Measurements from ENCODE around the gene MEGF8.

Gene MEGF8

GRCh38 chr19:42397263-42398166 is 72.1 kb downstream of the MEGF8 start:
- no peak overlapping the region for H3K4me3 ChIP-seq (ENCODE audit: low read length)
- no peak for DNase-seq (ENCODE audit: low read depth, low spot score)

GRCh38 chr19:42400404-42400803 is 75.0 kb downstream of the MEGF8 start:
- no peak overlapping the region for H3K4me3 ChIP-seq (ENCODE audit: low read length)
- DNase-seq (ENCODE audit: low read depth, low spot score) = no peak

DNA sequence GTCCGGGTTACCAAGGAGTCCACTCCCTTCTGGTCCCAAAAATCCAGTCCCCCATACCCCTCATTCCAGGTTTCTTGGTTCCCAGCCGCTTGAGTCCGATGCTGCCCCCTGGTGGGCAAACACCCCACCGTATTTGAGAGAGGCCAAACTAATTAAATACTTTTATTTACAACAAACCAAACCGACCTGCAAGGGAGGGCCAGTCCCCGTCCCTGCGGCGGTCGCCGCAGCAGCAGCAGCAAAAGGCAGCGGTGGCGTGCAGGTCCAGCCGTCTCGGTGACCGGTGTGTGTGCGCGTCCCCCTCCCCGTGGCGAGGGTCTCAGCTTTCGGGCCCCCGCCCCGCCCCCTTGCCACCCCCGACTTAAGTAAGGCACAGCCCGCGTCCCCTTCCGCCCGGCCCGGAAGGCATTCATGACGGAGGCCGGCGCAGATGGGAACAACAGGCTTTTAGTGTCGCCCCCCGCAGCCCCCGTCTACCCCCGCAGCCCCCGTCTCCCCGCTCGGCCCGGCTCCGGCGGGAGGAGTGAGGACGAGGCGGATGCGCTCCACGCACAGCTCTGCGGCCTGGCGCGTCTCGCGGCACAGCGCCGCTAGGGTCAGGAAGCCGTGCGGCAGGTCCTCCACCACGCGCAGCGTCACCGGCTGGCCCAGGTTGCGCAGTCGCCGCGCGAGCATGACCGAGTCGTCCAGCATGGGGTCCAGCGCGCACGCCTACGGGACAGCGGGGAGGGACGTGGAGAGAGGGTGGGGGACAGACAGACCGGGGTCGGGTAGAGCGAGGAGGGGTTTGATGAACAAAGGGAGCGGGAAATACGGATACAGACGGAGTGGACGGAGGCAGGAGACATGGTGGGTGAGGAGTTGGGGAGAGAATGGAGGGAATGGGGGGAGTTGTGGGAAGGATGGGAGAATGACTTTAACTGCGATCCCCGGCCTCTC is 76.2 kb downstream of the MEGF8 start:
- DNase-seq (ENCODE audit: low read depth, low spot score) = peak; percentile 69
- peak overlapping the region; percentile 59 for H3K4me3 ChIP-seq (ENCODE audit: low read length)

GRCh38 chr19:42402376-42403116 is 77.1 kb downstream of the MEGF8 start:
- DNase-seq (ENCODE audit: low read depth, low spot score) = no peak
- peak overlapping the region; percentile 59 for H3K4me3 ChIP-seq (ENCODE audit: low read length)

GRCh38 chr19:42403586-42403985 is 78.2 kb downstream of the MEGF8 start:
- DNase-seq (ENCODE audit: low read depth, low spot score) = no peak
- no peak overlapping the region for H3K4me3 ChIP-seq (ENCODE audit: low read length)

DNA sequence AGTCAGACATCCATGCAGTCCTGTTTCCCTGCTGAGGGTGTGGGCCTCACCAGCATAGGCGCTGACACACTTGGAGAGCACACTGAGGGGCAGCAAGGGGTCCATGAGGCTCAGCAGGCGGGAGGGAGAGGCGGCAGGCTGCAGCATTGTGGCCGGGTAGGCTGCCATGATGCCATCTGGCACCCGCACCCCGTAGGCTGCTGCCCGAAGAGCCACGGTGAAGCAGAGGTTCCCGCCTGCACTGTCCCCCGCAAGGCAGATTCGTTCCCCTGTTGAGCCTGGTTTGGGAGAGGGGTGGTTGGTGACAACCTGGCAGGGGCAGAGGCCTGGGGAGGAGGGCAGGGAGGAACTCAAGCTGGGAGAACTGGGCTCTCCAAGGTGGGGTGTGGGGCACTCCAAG is 80.7 kb downstream of the MEGF8 start:
- no peak for DNase-seq (ENCODE audit: low read depth, low spot score)
- no peak overlapping the region for H3K4me3 ChIP-seq (ENCODE audit: low read length)

DNA sequence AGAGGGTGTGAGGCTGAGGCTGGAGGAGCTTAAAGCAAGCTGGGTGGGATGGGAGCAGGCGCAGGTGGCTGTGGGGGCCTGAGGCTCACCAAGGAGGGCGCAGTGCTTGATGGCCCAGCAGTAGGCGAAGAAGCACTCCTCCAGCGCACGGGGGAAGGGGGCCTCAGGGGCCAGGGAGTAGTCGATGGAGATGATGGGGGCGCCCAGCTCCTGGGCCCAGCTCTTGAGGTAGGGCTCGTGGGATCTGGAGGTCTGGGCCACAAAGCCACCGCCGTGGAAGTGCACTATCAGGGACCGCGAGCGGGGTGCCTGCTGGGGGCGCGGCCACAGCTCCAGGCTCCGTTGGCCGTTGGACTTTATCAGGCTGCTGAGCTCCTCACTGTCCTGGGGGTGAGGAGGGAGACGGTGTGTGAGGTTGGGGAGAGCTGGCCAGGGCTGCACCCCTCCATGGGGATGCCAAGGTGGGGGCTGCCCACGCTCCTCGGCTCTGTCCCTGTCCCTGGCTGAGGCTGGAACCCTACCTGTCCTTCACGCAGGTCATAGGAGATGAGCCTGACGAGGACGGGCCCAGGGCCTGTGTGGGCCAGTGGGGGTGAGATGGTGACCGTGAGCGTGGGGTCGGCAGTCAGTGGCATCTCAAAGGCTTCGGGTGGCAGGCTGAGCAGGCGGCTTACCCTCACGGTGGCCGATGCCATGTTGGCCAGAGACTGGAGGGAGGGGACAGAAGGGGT is 81.8 kb downstream of the MEGF8 start:
- no peak for DNase-seq (ENCODE audit: low read depth, low spot score)
- no peak overlapping the region for H3K4me3 ChIP-seq (ENCODE audit: low read length)

DNA sequence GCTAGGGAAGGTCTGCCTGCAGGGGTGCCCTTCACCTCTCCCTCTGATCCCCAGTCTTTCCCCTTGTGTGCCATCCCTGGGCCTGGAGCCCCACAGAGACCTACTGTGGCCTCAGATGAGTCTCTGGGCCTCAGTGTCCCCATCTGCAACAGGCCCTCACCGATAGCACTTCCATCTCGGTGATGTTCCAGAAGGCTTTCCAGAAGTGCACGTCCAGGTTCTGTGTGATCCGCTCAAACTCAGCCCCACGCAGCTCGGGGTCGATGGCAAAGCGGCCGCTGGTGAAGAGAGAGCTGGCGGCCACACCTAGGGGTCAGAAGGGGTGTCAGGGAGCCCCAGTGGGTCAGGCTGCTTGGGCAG is 82.4 kb downstream of the MEGF8 start:
- DNase-seq (ENCODE audit: low read depth, low spot score) = no peak
- H3K4me3 ChIP-seq (ENCODE audit: low read length) = no peak overlapping the region

GRCh38 chr19:42409477-42409876 is 84.0 kb downstream of the MEGF8 start:
- no peak overlapping the region for H3K4me3 ChIP-seq (ENCODE audit: low read length)
- no peak for DNase-seq (ENCODE audit: low read depth, low spot score)

DNA sequence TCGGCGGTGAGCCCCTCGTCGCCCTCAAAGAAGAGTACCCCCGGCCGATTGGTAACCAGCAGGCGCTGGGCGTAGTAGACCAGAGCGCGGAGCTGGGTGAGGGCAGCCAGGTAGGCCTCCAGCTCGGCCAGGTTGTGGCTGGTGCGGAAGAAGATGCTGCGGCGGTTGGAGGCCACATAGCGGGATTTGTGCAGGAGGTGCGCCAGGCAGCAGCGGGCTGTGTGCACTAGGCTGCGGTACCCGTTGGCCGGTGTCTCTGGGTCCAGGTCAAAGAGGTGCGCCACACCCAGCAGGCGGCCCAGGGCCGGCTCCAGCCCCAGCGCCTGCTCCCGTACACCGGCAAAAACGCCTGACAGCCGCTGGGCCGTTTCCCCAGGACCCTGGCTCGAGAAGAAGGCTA is 84.9 kb downstream of the MEGF8 start:
- no peak for DNase-seq (ENCODE audit: low read depth, low spot score)
- H3K4me3 ChIP-seq (ENCODE audit: low read length) = no peak overlapping the region

GRCh38 chr19:42411581-42412178 is 86.2 kb downstream of the MEGF8 start:
- no peak for DNase-seq (ENCODE audit: low read depth, low spot score)
- H3K4me3 ChIP-seq (ENCODE audit: low read length) = no peak overlapping the region

DNA sequence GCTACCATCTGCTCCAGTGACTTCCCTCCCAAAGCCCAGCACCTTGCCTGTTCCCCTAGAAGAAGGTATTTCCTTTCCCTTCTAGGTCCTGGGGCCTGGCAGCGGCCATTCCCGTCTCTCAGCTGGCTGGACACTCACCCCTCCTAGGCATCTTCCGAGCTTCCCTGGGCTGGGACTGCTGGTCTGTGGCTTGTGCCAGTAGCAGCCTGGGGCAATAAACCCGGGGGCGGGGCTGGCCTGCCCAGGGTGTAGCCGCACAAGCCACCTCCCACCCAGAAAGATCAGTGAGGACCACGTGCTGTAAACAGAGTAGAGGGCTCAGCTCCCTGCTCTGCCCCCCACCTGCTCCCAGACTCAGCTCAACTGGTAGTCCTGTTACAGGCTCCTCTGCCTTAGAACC is 86.8 kb downstream of the MEGF8 start:
- DNase-seq (ENCODE audit: low read depth, low spot score) = no peak
- no peak overlapping the region for H3K4me3 ChIP-seq (ENCODE audit: low read length)

GRCh38 chr19:42412661-42413076 is 87.2 kb downstream of the MEGF8 start:
- no peak overlapping the region for H3K4me3 ChIP-seq (ENCODE audit: low read length)
- DNase-seq (ENCODE audit: low read depth, low spot score) = no peak

DNA sequence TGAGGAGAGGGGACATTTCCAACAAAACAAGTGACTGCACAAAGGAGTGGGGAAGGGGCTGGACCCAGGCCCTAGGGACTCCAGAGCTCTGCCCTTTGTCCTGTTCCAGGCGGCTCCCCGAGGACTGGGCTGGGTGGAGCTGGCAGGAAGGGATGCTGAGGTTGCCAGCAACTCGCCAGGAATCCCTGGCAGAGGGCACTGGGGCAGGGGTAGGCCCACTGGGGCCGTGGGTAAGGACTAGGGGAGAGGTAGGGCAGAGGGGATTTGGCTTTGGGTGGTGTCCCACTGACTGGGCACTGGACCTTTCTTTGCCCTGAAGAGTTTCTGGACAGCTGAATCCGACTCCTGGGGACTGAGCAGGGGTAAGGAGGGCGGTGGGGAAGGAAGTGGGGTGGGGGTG is 93.9 kb downstream of the MEGF8 start:
- H3K4me3 ChIP-seq (ENCODE audit: low read length) = no peak overlapping the region
- DNase-seq (ENCODE audit: low read depth, low spot score) = no peak

GRCh38 chr19:42420055-42420544 is 94.7 kb downstream of the MEGF8 start:
- peak; percentile 80 for DNase-seq (ENCODE audit: low read depth, low spot score)
- no peak overlapping the region for H3K4me3 ChIP-seq (ENCODE audit: low read length)

DNA sequence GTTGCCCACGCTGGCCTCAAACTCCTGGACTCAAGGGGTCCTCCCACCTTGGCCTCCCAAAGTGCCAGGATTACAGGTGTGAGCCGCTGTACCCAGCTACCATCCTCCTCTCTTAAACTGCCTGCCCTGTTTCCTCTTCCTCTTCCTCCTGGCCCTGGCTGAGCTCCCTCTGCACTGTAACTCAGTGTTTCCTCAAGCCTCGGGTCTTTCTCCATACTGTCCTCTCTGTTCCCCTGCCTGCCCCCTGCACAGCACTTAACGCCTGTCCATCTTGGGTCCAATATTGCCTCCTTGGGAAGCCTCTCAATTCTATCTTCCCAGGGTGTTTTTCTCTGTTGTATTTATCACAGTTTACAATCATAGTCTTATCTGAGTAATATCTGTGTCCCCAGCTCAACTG is 95.7 kb downstream of the MEGF8 start:
- H3K4me3 ChIP-seq (ENCODE audit: low read length) = no peak overlapping the region

GRCh38 chr19:42421591-42422031 is 96.2 kb downstream of the MEGF8 start:
- no peak overlapping the region for H3K4me3 ChIP-seq (ENCODE audit: low read length)
- DNase-seq (ENCODE audit: low read depth, low spot score) = no peak

More for the DNA sequence above, 95.7 kb downstream of the MEGF8 start:
- DNase-seq (ENCODE audit: low read depth, low spot score) = no peak

Measured in Jurkat, Clone E6-1 (cell line).